Measurements from ENCODE around the gene RRAGC. TPM values are rescaled to one million over a fixed set of nuclear protein-coding genes. Genes with fewer than 3 reads are reported as not detected.

Gene RRAGC
- total and polyA plus RNA-seq, 2 experiments from 2014 or later = 9.3 to 12.8 TPM

DNA sequence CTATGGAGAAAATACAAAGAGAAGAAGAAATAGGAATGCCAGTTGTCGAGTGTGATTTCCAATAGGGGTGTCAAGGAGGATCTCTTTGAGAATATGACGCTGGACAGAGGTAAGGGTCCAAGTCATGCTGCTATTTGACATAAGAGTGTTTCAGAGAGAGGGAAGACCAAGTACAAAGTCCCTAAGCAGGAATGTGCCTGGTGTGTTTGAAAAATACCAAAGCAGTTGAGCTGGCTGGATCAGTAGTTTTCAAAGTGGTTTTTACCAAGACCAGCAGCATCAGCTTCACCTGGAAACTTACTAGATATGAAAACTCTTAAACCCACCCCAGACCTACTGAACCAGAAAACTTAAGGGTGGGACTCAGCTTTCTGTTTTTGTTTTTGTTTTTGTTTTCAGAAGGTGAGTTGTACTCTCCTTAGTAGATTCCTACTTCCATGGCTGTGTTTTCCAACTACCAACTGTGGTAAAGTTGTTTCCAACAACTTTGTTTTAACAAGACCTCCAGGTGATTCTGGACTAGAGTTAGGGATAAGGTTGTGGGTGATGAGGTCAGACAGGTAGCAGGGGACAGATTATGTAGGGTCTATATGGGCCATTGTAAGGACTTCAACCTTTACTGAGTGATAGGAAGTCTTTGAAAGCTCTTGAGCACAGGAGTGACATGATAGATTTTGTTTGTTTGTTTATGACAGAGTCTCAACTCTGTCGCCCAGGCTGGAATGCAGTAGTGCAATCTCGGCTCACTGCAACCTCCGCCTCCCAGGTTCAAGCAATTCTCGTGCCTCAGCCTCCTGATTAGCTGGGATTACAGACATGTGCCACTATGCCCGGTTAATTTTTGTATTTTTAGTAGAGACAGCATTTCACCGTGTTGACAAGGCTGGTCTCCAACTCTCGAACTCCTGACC lies 29.1 kb upstream of the RRAGC start (continued):
- TF ChIP-seq ZNF462 (CRISPR knock-in tag; IDR thresholded peaks at IDR 0.05) (no peak), EZH2 (IDR thresholded peaks at IDR 0.05; ENCODE audit: low read depth, unreplicated experiment) (no peak), ZNF331 (CRISPR knock-in tag; IDR thresholded peaks at IDR 0.05; ENCODE audit: low read depth) (no peak)

DNA sequence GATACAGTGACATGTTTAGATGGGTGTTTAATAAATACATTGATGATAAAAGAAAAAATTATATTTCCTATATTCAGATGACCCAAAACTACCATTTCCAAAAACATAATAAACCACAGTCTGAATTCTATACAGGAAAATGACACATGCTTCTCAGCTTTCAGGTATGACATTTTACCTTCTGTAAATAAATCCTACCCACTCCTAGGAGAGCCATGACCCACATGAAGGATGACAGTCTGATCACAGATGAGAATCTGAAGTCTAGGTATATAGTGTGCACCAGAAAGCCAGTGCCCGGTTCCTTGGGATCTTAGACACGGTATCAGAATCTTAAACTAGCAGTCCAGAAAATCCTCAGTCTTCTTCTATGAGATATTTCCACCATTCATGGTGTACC lies 25.5 kb upstream of the RRAGC start:
- no peaks in the 10 kb centered on the region for H3F3A ChIP-seq (replicated peaks; ENCODE audit: low read depth)
- H4K20me1 ChIP-seq (replicated peaks; ENCODE audit: insufficient read depth) = no peaks in the 10 kb centered on the region
- DNase-seq (ENCODE audit: low spot score) = no peak
- ATAC-seq = no peak
- no peak overlapping the region for H3K4me2 ChIP-seq
- H3K27ac Mint-ChIP-seq = no peak overlapping the region
- no peak overlapping the region for H3K27ac ChIP-seq (ENCODE audit: low read depth)
- 0 out of 2 replicates have a peak, but pooled peaks cover 6% of the 10 kb centered on the region for H3K4me1 ChIP-seq (ENCODE audit: insufficient read depth)
- no peaks in the 10 kb centered on the region for H3K9me3 Mint-ChIP-seq
- no peaks in the 10 kb centered on the region for H3K36me3 ChIP-seq (ENCODE audit: insufficient read depth)
- peaks cover 4% of the 10 kb centered on the region; the same call in 2 of the 3 replicates for H3K4me1 Mint-ChIP-seq
- no peak overlapping the region for H3K4me3 Mint-ChIP-seq
- no peaks in the 10 kb centered on the region for H3K27me3 ChIP-seq (ENCODE audit: insufficient read depth)
- no peak overlapping the region for H2AFZ ChIP-seq
- H3K36me3 Mint-ChIP-seq (ENCODE audit: low read depth) = no peaks in the 10 kb centered on the region
- peaks cover 1% of the 10 kb centered on the region for H3K27me3 Mint-ChIP-seq (ENCODE audit: insufficient read depth, low read depth, poor library complexity)
- no peaks in the 10 kb centered on the region for H3K79me2 ChIP-seq (replicated peaks; ENCODE audit: insufficient read depth)
- no peak overlapping the region for H3K4me3 ChIP-seq
- no peaks in the 10 kb centered on the region for H3K9me2 ChIP-seq (ENCODE audit: insufficient read depth)
- TF ChIP-seq ZNF462 (CRISPR knock-in tag; IDR thresholded peaks at IDR 0.05) (no peak), JUNB (IDR thresholded peaks at IDR 0.05; ENCODE audit: unreplicated experiment) (no peak), EZH2 (IDR thresholded peaks at IDR 0.05; ENCODE audit: low read depth, unreplicated experiment) (no peak), NANOG (IDR thresholded peaks at IDR 0.05; ENCODE audit: borderline replicate concordance) (no peak), ZNF114 (CRISPR knock-in tag; IDR thresholded peaks at IDR 0.05) (no peak), ZNF331 (CRISPR knock-in tag; IDR thresholded peaks at IDR 0.05; ENCODE audit: low read depth) (no peak)
- TF ChIP-seq, protein P1, sequence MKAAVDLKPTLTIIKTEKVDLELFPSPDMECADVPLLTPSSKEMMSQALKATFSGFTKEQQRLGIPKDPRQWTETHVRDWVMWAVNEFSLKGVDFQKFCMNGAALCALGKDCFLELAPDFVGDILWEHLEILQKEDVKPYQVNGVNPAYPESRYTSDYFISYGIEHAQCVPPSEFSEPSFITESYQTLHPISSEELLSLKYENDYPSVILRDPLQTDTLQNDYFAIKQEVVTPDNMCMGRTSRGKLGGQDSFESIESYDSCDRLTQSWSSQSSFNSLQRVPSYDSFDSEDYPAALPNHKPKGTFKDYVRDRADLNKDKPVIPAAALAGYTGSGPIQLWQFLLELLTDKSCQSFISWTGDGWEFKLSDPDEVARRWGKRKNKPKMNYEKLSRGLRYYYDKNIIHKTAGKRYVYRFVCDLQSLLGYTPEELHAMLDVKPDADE (IDR thresholded peaks at IDR 0.05) = no peak
